Measurements from ENCODE around the gene PTCH2. TPM values are rescaled to one million over a fixed set of nuclear protein-coding genes. Genes with fewer than 3 reads are reported as not detected.

The PTCH2 gene
- total and polyA plus RNA-seq, 2 donors (not counting 1 experiment from before 2014, with no cell fraction given), result 1.3 to 1.7 TPM

DNA sequence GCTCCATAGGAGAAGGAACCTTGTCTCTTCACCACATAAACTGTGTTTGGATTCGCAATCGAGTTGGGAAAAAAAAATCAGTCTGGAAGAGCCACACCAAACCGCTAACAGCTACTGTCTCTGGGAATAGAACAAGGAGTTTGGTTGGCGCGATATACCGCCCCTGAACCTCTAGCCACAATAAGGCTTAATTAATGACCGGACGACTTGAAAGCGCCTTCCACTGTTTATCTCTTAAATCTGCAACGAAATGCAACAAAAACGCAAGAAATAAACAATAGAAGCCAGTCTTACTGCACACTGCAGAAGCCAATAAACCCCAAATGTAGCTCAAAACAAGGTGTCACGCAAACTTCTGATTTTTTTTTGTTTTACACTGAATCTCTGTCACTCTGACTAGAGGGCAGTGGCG lies 23.9 kb downstream of the PTCH2 start:
- POLR2A ChIA-PET, result interaction anchor here (0.5 to 5.2 kb wide), 16 partner anchors 11 to 1647 kb away, joined by 3 to 61 read pairs (median 4); partner anchors contain the start of genes ARMH1, BEST4, BTBD19 and CFAP57
- peaks cover 19 to 29% of the 10 kb centered on the region in 2 donors for H3K4me1 ChIP-seq (ENCODE audit: control insufficient read depth in 2 of 2, insufficient read depth in 2 of 2, low read length in 2 of 2)
- H3K27me3 ChIP-seq (replicated peaks in 1 of 4; ENCODE audit: control extremely low read depth in 1 of 4, control insufficient read depth in 3 of 4, insufficient read depth in 4 of 4, low read length in 3 of 4), result no peaks in the 10 kb centered on the region
- TF ChIP-seq CTCF (IDR thresholded peaks at IDR 0.05), result no peak
- no peak for TF ChIP-seq EZH2 (IDR thresholded peaks at IDR 0.05; ENCODE audit: borderline replicate concordance, insufficient read depth, low read depth, low read length, poor library complexity, severe bottlenecking)
- Mint-ChIP-seq H3K9me3 (ENCODE audit: insufficient read depth) (no peaks in the 10 kb centered on the region), H3K27me3 (no peaks in the 10 kb centered on the region), H3K4me3 (peak overlapping the region; percentile 93), H3K27ac (peak overlapping the region; percentile 100), H3K4me1 (peaks cover 36% of the 10 kb centered on the region)
- peak overlapping the region; percentile 87 for H2AFZ ChIP-seq (ENCODE audit: insufficient read depth, low read depth, low read length, poor library complexity, severe bottlenecking)
- 0% methylated on average over 10 of the region's 13 CpGs for WGBS (ENCODE audit: insufficient coverage)
- H3K79me2 ChIP-seq (ENCODE audit: control insufficient read depth, insufficient read depth, low read length), result no peaks in the 10 kb centered on the region
- no peaks in the 10 kb centered on the region for H4K20me1 ChIP-seq (ENCODE audit: control insufficient read depth, insufficient read depth, low read length, poor library complexity, severe bottlenecking)
- no peaks in the 10 kb centered on the region for H3K36me3 ChIP-seq (replicated peaks in 1 of 2; ENCODE audit: control extremely low read depth in 1 of 2, control insufficient read depth in 1 of 2, extremely low read depth in 1 of 2, insufficient read depth in 2 of 2, low read length in 1 of 2)
- DNase-seq, result no peak
- peak overlapping the region; percentile 99 to 100 for H3K27ac ChIP-seq (ENCODE audit: low read length in 2 of 2)
- H3K4me2 ChIP-seq (replicated peaks; ENCODE audit: low read depth, low read length, poor library complexity, severe bottlenecking), result peak overlapping the region; percentile 88
- no peaks in the 10 kb centered on the region for H3K9me3 ChIP-seq (ENCODE audit: control extremely low read depth in 1 of 3, control insufficient read depth in 2 of 3, insufficient read depth in 1 of 3, low read length in 2 of 3)
- intact Hi-C loops (cut with micrococcal nuclease), result loop anchor here (1.0 to 2.0 kb wide), 5 partner anchors 10 to 520 kb away; partner anchors contain the start of gene PLK3
- no peak for ATAC-seq (ENCODE audit: low read depth)
- peak overlapping the region; percentile 92 for H3K9ac ChIP-seq (ENCODE audit: low read length)
- CTCF ChIA-PET, result interaction anchor here (0.7 to 6.7 kb wide), 15 partner anchors 10 to 481 kb away, joined by 3 to 70 read pairs (median 5); partner anchors contain the start of genes BEST4, BTBD19, PLK3 and RNU5D-1
- peak overlapping the region; percentile 56 to 80 (median 66) for H3K4me3 ChIP-seq (ENCODE audit: control extremely low read depth in 1 of 5, extremely low read depth in 1 of 5, insufficient read depth in 1 of 5, low read depth in 2 of 5, low read length in 4 of 5)

DNA sequence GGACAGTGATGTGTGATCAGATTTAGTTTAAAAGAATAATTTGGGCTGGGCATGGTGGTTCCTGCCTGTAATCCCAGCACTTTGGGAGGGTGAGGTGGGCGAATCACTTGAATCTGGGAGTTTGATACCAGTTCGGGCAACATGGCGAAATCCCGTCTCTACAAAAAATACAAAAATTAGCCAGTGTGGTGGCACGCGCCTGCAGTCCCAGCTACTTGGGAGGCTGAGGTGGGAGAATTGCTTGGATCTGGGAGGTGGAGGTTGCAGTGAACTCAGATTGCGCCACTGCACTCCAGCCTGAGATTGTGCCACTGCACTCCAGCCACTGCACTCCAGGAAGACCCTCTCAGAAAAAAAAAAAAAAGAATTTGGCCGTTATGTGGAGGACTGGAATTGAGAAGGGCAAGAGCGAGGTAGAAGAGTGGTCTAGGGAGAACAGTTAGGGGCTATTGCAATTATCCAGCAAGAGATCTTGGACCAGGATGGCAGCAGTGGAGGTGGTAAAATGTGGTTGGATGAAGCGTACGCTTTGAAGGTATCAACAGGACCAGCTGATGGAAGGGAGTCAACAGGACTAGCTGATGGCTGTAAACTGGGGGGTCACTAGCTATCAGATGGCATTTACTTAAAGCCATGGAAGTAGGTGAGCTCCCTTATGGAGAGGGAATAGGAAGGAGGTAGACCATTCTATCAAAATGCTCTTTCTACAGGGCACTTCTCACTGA lies 25.1 kb downstream of the PTCH2 start:
- Histone ChIP-seq H3K36me3 (replicated peaks in 1 of 2; ENCODE audit: control extremely low read depth in 1 of 2, control insufficient read depth in 1 of 2, extremely low read depth in 1 of 2, insufficient read depth in 2 of 2, low read length in 1 of 2) (no peaks in the 10 kb centered on the region), H3K9me3 (ENCODE audit: control extremely low read depth in 1 of 3, control insufficient read depth in 2 of 3, insufficient read depth in 1 of 3, low read length in 2 of 3) (no peaks in the 10 kb centered on the region), H3K4me3 (ENCODE audit: control extremely low read depth in 1 of 5, extremely low read depth in 1 of 5, insufficient read depth in 1 of 5, low read depth in 2 of 5, low read length in 4 of 5) (no peak overlapping the region), H3K27ac (ENCODE audit: low read length in 2 of 2) (no peak overlapping the region), H3K79me2 (ENCODE audit: control insufficient read depth, insufficient read depth, low read length) (no peaks in the 10 kb centered on the region), H4K20me1 (ENCODE audit: control insufficient read depth, insufficient read depth, low read length, poor library complexity, severe bottlenecking) (no peaks in the 10 kb centered on the region), H3K4me1 (ENCODE audit: control insufficient read depth in 2 of 2, insufficient read depth in 2 of 2, low read length in 2 of 2) (peaks cover 19 to 36% of the 10 kb centered on the region in 2 donors), H3K9ac (ENCODE audit: low read length) (no peak overlapping the region), H3K27me3 (replicated peaks in 1 of 4; ENCODE audit: control extremely low read depth in 1 of 4, control insufficient read depth in 3 of 4, insufficient read depth in 4 of 4, low read length in 3 of 4) (no peaks in the 10 kb centered on the region), H3K4me2 (replicated peaks; ENCODE audit: low read depth, low read length, poor library complexity, severe bottlenecking) (no peak overlapping the region), H2AFZ (ENCODE audit: insufficient read depth, low read depth, low read length, poor library complexity, severe bottlenecking) (no peak overlapping the region)
- H3K4me1 Mint-ChIP-seq, result peaks cover 40% of the 10 kb centered on the region
- H3K9me3 Mint-ChIP-seq (ENCODE audit: insufficient read depth), result no peaks in the 10 kb centered on the region
- DNase-seq (no peak), ATAC-seq (ENCODE audit: low read depth) (no peak)
- ChIA-PET POLR2A (interaction anchor here (0.6 to 5.2 kb wide), 7 partner anchors 10 to 193 kb away, joined by 3 to 61 read pairs (median 5); partner anchors contain the start of genes BTBD19, DYNLT4, EIF2B3 and HECTD3), CTCF (interaction anchor here (0.6 to 6.7 kb wide), 9 partner anchors 9 to 153 kb away, joined by 3 to 70 read pairs (median 6); partner anchors contain the start of genes BEST4, BTBD19 and PLK3)
- H3K4me3 Mint-ChIP-seq, result peak overlapping the region; percentile 64
- peak overlapping the region; percentile 84 for H3K27ac Mint-ChIP-seq
- TF ChIP-seq EZH2 (IDR thresholded peaks at IDR 0.05; ENCODE audit: borderline replicate concordance, insufficient read depth, low read depth, low read length, poor library complexity, severe bottlenecking) (no peak), CTCF (IDR thresholded peaks at IDR 0.05) (no peak)
- intact Hi-C loops (cut with micrococcal nuclease), result loop anchor here (2.0 kb wide), 1 partner anchor 17 kb away; the partner anchor contains the start of gene PLK3
- WGBS (ENCODE audit: insufficient coverage), result 100% methylated on average over 10 of the region's 11 CpGs
- H3K27me3 Mint-ChIP-seq, result no peaks in the 10 kb centered on the region
